Heart right ventricle (tissue), 16 donors: ENCODE results near the gene KXD1. TPM values are rescaled to one million over a fixed set of nuclear protein-coding genes. Genes with fewer than 3 reads are reported as not detected.

Experiments used
- ATAC-seq, 8 donors: fragments of 200-7000 bp; cut with Tn5 transposase; one replicate each; pipeline ENCODE4 v1.9.1; 2020; ENCODE audit warnings: mild to moderate bottlenecking in 8 of 8, moderate library complexity in 8 of 8, moderate number of reproducible peaks in 1 of 8
- DNase-seq, 2 donors: peaks; one replicate each; pipeline ENCODE4 v3.0.0-alpha.2; 2020
- H3K27ac ChIP-seq, 10 donors: fragments of 200-600 bp; sonication (generic) in 2 of 10; one replicate each; pipeline versions ENCODE4 v1.5.0 to v1.8.0; 2020 to 2022; ENCODE audit warnings: mild to moderate bottlenecking in 3 of 10
- H3K27me3 ChIP-seq, 7 donors: fragments of 200-600 bp; one replicate each; pipeline ENCODE4 v1.8.0; 2021 to 2022; ENCODE audit warnings: mild to moderate bottlenecking in 2 of 7
- H3K36me3 ChIP-seq, 9 donors: fragments of 200-600 bp; sonication (generic) in 1 of 9; one replicate each; pipeline versions ENCODE4 v1.5.0 to v1.8.0; 2020 to 2022; ENCODE audit warnings: mild to moderate bottlenecking in 2 of 9
- H3K4me1 ChIP-seq, 9 donors: fragments of 200-600 bp; sonication (generic) in 1 of 9; one replicate each; pipeline versions ENCODE4 v1.5.0 to v1.8.0; 2020 to 2022; ENCODE audit warnings: mild to moderate bottlenecking in 4 of 9
- H3K4me3 ChIP-seq, 10 donors: fragments of 200-600 bp; sonication (generic) in 2 of 10; one replicate each; pipeline versions ENCODE4 v1.5.0 to v1.8.0; 2020 to 2022; ENCODE audit warnings: mild to moderate bottlenecking in 7 of 10, moderate library complexity in 2 of 10
- H3K9me3 ChIP-seq, 11 donors: fragments of 200-600 bp in 10 of 11; sonication (generic) in 2 of 11; one replicate each; pipeline versions ENCODE4 v1.5.0 to v1.8.0; 2013 to 2022; ENCODE audit warnings: mild to moderate bottlenecking in 2 of 11, control low read depth in 1 of 11, moderate library complexity in 1 of 11
- WGBS, 2 donors: extraction: QIAGEN DNeasy Blood & Tissue Kit; methylation state at CpG; one replicate each; pipeline ENCODE4 v1.1.7; 2013; ENCODE audit warnings: inconsistent platforms in 1 of 2; 5-methylcytosine and 5-hydroxymethylcytosine counted together
- intact Hi-C, 10 donors: fragments of 100-400 bp; cut with DNase I; formaldehyde crosslinking; loops; one replicate each; pipeline versions ENCODE4 v1.11.1 to v1.14.2; 2022
- polyA plus RNA-seq, 2 donors: library from polyadenylated mRNA; stranded (reverse); fragments of 200-250 nt; gene quantifications; one replicate each; pipeline ENCODE4 v1.2.3, GENCODE V29; 2013
- total RNA-seq, 10 donors: library from RNA; stranded (reverse); fragmentation: NEBNext Ultra II Directional in 3 of 10; extraction: Animal tissue kit (Norgen Biotek cat#: 25700) in 3 of 10; gene quantifications; one replicate each; pipeline versions ENCODE4 v1.2.1 to v1.2.4, GENCODE V29; 2021 to 2023
- TF ChIP-seq, protein P1 (sequence below), 9 donors: fragments of 200-600 bp; sonication (generic) in 2 of 9; IDR thresholded peaks; one replicate each; pipeline versions ENCODE4 v1.5.0 to v1.8.0; 2021 to 2022; ENCODE audit warnings: antibody characterized with exemption in 9 of 9, mild to moderate bottlenecking in 5 of 9, moderate library complexity in 1 of 9
- donor health status: Arrhythmogenic right ventricular cardiomyopathy.
- donor health status: ischemic (EF 13 %, LVEDD 7.1; RV severe dilation, severe dysfunction).
- donor health status: healthy with polysubstance abuse.
- donor health status: DM: no; HTN: yes; CAD: no.
- donor health status: DM: no; HTN: no; CAD: no.
- donor health status: ischemic (EF 25% LVEDD 6.9; RV normal size, moderate dysfunction).
- donor health status: ischemic (EF 25% LVEDD 5.7; RV mildly dilated, moderate dysfunction).
- donor health status: healthy.
- donor health status: DM: yes; HTN: yes; CAD: no.
- donor health status: Ischemic cardiomyopathy.
- donor health status: ischemic (EF 35%, LVEDD 5.7; RV mildly dilated, moderate dysfunction).
- donor health status: nonischemic (EF 11% LVEDD 7.7; RV severe dilation, severe dysfunction).
- donor health status: DM: yes; HTN: yes; CAD: no.
- donor health status: PGD.
- donor health status: ischemic (EF 29% LVEDD 5.4; RV normal size, mild dysfunction).
- donor health status: nonischemic (EF 23%, LVEDD 6.1; RV moderate dilation, normal function).

Gene KXD1
- total and polyA plus RNA-seq, 12 donors: 35.6 to 88.6 (median 45.6) TPM

DNA sequence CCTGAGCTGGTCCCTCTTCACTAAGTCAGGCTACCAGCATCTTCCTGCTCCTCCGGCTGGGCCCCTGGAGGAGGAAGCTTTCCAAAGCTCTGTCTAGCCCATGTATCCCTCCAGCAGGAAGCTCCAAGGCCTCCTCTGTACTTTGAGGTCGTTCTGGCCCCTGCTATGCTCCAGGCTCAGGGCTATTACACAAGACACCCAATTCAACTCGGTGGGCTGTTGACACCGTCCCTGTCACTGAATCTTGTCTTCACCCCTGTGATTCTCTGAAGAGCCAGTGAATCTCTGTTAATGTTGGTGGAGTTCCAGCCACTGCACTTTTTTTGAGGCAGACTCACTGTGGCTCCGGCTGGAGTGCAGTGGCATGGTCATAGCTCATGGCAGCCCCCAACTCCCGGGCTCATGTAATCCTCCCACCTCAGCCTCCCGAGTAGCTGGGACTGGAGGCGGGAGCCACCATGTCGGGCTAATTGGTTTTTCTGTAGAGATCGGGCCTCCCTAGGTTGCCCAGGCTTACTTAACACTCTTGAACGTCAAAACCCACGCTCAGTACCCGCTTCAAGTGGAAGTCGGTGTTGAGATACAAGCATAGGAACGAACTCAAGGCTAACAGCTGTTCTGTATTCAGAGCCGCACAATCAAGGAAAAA is 30.4 kb downstream of the KXD1 start:
- Histone ChIP-seq H3K36me3 (peaks cover 0 to 23% (median 5%) of the 10 kb centered on the region in 9 donors), H3K27ac (peak overlapping the region; percentile 55 to 97 (median 92)), H3K27me3 (no peaks in the 10 kb centered on the region), H3K4me3 (peak overlapping the region; percentile 63 to 95 (median 86)), H3K4me1 (peaks cover 0 to 43% (median 20%) of the 10 kb centered on the region in 9 donors), H3K9me3 (no peaks in the 10 kb centered on the region)
- TF ChIP-seq, protein P1, sequence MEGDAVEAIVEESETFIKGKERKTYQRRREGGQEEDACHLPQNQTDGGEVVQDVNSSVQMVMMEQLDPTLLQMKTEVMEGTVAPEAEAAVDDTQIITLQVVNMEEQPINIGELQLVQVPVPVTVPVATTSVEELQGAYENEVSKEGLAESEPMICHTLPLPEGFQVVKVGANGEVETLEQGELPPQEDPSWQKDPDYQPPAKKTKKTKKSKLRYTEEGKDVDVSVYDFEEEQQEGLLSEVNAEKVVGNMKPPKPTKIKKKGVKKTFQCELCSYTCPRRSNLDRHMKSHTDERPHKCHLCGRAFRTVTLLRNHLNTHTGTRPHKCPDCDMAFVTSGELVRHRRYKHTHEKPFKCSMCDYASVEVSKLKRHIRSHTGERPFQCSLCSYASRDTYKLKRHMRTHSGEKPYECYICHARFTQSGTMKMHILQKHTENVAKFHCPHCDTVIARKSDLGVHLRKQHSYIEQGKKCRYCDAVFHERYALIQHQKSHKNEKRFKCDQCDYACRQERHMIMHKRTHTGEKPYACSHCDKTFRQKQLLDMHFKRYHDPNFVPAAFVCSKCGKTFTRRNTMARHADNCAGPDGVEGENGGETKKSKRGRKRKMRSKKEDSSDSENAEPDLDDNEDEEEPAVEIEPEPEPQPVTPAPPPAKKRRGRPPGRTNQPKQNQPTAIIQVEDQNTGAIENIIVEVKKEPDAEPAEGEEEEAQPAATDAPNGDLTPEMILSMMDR (IDR thresholded peaks at IDR 0.05): no peak
- 35% methylated on average over 16 of the region's 16 CpGs for WGBS, 2 donors
- DNase-seq (no peak), ATAC-seq (peak in 2 of 8 donors; percentile 0 to 1)
- intact Hi-C loops: no loop called here

- Histone ChIP-seq H3K4me1 (peaks cover 0 to 46% (median 23%) of the 10 kb centered on the region in 9 donors), H3K27ac (peak within 1 kb of the TSS; percentile 55 to 97 (median 92)), H3K4me3 (peak within 1 kb of the TSS; percentile 63 to 95 (median 86)), H3K27me3 (no peaks in the 10 kb centered on the region), H3K36me3 (peaks cover 0 to 23% (median 5%) of the 10 kb centered on the region in 9 donors), H3K9me3 (no peaks in the 10 kb centered on the region)
- peak; percentile 88 to 89 for DNase-seq
- peak; percentile 87 to 95 (median 94) for ATAC-seq
- TF ChIP-seq, protein P1 (IDR thresholded peaks at IDR 0.05): peak; percentile 83 to 98 (median 92)
- WGBS, 2 donors: 0 to 1% methylated on average over 64 to 72 of the region's 72 CpGs
- intact Hi-C loops: no loop called here
Measured at GRCh38 chr19:18588611-18589379, 31.1 kb downstream of the KXD1 start, which contains the start of gene REX1BD. Gene REX1BD, plus strand, starts transcription at chr19:18588798. Its CDS starts 4 bp downstream, at chr19:18588802.

DNA sequence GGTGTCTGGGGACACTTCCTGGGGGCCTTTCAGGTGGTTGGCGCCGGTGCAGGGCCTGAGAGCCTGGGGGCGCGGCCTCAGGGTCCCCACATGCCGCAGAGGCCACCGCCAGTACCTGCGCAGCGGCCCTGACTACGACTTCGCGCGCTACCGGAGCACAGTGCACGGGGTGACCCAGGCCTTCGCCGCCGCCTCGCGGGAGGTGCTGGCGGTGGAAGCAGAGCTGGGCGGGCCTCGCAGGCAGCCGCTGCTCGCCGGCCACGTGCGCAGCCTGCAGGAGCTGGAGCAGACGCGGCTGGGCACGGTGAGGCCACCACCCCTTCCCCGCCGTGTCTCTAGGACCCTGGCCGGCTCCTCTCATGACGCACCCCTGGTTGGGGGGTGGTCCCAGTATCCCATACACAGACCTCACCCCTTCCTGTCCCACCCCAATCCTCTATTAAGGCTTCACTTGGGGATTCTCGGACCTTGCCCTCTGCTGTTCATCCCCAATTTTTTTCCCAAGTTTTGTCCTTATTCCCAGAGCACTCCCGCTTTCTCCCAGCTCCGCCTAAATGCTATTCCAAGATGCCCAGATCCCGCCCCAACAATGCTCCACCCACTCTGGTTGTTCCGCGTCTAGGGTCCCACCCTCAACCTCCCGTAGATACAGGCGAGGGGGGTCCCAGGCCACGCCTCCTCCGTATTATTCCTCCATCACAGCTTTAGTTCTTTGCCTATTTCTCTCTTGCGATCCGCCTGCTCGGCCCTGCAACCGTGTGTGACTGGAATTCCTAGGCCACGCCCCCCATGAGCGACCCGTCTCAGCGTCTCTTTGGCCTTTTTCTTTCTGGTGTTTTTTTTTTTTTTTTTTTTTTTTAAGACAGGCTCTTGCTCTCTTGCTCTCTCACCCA is 32.0 kb downstream of the KXD1 start:
- Histone ChIP-seq H3K36me3 (peaks cover 0 to 23% (median 5%) of the 10 kb centered on the region in 9 donors), H3K9me3 (no peaks in the 10 kb centered on the region), H3K27ac (peak overlapping the region; percentile 55 to 97 (median 92)), H3K4me3 (peak overlapping the region; percentile 63 to 95 (median 86)), H3K4me1 (peaks cover 3 to 55% (median 29%) of the 10 kb centered on the region in 9 donors), H3K27me3 (peaks cover 0 to 3% (median 0%) of the 10 kb centered on the region in 7 donors)
- DNase-seq (peak; percentile 63 to 71), ATAC-seq (peak; percentile 48 to 80 (median 69))
- intact Hi-C loops: loop anchor here in 9 of 10 donors (5.0 to 10.0 kb wide), 7 partner anchors 83 to 278 kb away; partner anchors contain the start of gene CRTC1 (in 1 of the 9)
- TF ChIP-seq, protein P1 (IDR thresholded peaks at IDR 0.05): peak in 5 of 9 donors; percentile 8 to 41 (median 26)
- WGBS, 2 donors: 12 to 13% methylated on average over 52 of the region's 52 CpGs
